Upper lobe of left lung (tissue), 6 donors: ENCODE results near the gene CTU2. TPM values are rescaled to one million over a fixed set of nuclear protein-coding genes. Genes with fewer than 3 reads are reported as not detected.

ENCODE experiments used
- ATAC-seq, 2 donors: fragments of 200-7000 bp; cut with Tn5 transposase; one replicate each; pipeline ENCODE4 v1.9.1; 2022; ENCODE audit warnings: mild to moderate bottlenecking in 2 of 2, moderate library complexity in 2 of 2; ENCODE audit not compliant: low FRiP score in 2 of 2
- DNase-seq, 2 donors: peaks; one replicate each; pipeline ENCODE4 v3.0.0-alpha.2; 2019 to 2020
- H3K27ac ChIP-seq, 4 donors: fragments of 200-600 bp; sonication (generic); one replicate each; pipeline ENCODE4 v1.5.1; 2016 to 2019
- H3K27me3 ChIP-seq, 4 donors: fragments of 200-600 bp; sonication (generic); one replicate each; pipeline ENCODE4 v1.5.1; 2017 to 2019
- H3K36me3 ChIP-seq, 4 donors: fragments of 200-600 bp; sonication (generic); one replicate each; pipeline ENCODE4 v1.5.1; 2016 to 2019
- H3K4me1 ChIP-seq, 4 donors: fragments of 200-600 bp; sonication (generic); one replicate each; pipeline ENCODE4 v1.5.1; 2018 to 2019
- H3K4me3 ChIP-seq, 4 donors: fragments of 200-600 bp; sonication (generic); one replicate each; pipeline ENCODE4 v1.5.1; 2017 to 2019; ENCODE audit warnings: mild to moderate bottlenecking in 2 of 4, moderate library complexity in 1 of 4
- H3K9me3 ChIP-seq, 4 donors: fragments of 200-600 bp; sonication (generic); one replicate each; pipeline ENCODE4 v1.5.1; 2018 to 2019
- EP300 ChIP-seq, 4 donors: sonication (generic); formaldehyde crosslinking; IDR thresholded peaks; one replicate each; pipeline ENCODE4 v1.5.1; 2017; ENCODE audit warnings: antibody characterized with exemption in 4 of 4, control low read depth in 2 of 4
- POLR2A ChIP-seq, 4 donors: fragments of 450-650 bp; IDR thresholded peaks; one replicate each; pipeline ENCODE4 v1.5.1; 2016 to 2017; ENCODE audit warnings: antibody characterized with exemption in 4 of 4, mild to moderate bottlenecking in 2 of 4
- POLR2AphosphoS5 ChIP-seq, 2 donors: sonication (generic); formaldehyde crosslinking; IDR thresholded peaks; one replicate each; pipeline ENCODE4 v1.5.1; 2017; ENCODE audit warnings: antibody characterized with exemption in 2 of 2
- WGBS, 2 donors: methylation state at CpG; one replicate each; pipeline ENCODE4 v1.1.5; 2017 to 2018; 5-methylcytosine and 5-hydroxymethylcytosine counted together
- total RNA-seq, 6 donors: library from RNA; depleted of rRNA in 4 of 6; stranded (reverse); fragments of >200 nt in 4 of 6; gene quantifications; one replicate each; pipeline versions ENCODE4 v1.1.0 to v1.2.1, GENCODE V29; 2016 to 2021
- TF ChIP-seq, protein P1 (sequence below), 6 experiments: fragments of 450-650 bp in 4 of 6; fragments of 200-600 bp in 2 of 6; sonication (generic) in 2 of 6; IDR thresholded peaks; one replicate each; pipeline ENCODE4 v1.5.1; 2016 to 2019; ENCODE audit warnings: antibody characterized with exemption in 6 of 6
- donor health status: DM: no; HTN: no; CAD: no; lungs with moderate emphysema.
- donor health status: DM: no; HTN: yes; CAD: no; lungs with severe emphysema.

CTU2 gene
- total RNA-seq, 6 donors from 2014 or later, result 9.4 to 31.4 (median 20.6) TPM

DNA sequence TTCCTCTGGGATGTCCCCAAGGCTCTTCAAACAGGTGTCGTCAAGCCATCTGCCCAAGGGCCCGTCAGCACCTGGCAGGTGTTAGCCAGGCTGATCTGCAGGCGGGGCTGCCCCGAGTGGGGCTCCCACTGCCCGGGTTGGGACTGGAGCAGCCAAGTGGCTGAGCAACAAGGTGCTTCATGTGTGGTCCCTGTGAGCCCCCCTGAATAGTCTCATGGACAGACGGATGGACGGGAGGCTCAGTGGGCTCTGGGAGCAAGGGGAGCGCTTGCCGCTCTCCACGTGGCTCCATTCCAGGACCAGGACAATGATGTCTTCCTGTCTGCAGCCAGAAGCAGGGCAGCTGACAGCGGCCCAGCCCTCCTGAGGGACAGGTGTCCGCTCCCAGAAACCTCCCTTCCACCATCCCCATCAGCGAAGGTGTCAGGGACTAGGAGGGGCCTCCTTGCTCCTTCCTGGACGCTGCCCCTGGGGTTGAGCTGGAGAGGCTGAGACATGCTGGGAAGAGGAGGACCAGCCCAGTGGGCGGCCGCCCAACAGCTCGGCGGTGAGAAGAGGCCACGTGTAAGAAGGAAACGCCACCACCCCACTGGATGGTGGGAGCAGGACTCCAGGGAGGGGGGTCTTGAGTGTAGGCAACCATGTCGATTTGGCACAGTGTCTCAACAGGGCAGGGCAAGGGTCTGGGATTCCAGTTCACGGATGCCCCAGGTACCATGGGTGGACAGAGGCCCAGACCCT, 29.6 kb upstream of the CTU2 start:
- Histone ChIP-seq H3K9me3 (no peaks in the 10 kb centered on the region), H3K27ac (no peak overlapping the region), H3K4me1 (peaks cover 2 to 11% (median 6%) of the 10 kb centered on the region in 4 donors), H3K36me3 (peaks cover 0 to 3% (median 0%) of the 10 kb centered on the region in 4 donors), H3K4me3 (no peak overlapping the region), H3K27me3 (peaks cover 0 to 8% (median 0%) of the 10 kb centered on the region in 4 donors)
- WGBS, 2 donors, result 52 to 82% methylated on average over 8 to 22 of the region's 22 CpGs
- ATAC-seq, result no peak
- TF ChIP-seq, protein P1, sequence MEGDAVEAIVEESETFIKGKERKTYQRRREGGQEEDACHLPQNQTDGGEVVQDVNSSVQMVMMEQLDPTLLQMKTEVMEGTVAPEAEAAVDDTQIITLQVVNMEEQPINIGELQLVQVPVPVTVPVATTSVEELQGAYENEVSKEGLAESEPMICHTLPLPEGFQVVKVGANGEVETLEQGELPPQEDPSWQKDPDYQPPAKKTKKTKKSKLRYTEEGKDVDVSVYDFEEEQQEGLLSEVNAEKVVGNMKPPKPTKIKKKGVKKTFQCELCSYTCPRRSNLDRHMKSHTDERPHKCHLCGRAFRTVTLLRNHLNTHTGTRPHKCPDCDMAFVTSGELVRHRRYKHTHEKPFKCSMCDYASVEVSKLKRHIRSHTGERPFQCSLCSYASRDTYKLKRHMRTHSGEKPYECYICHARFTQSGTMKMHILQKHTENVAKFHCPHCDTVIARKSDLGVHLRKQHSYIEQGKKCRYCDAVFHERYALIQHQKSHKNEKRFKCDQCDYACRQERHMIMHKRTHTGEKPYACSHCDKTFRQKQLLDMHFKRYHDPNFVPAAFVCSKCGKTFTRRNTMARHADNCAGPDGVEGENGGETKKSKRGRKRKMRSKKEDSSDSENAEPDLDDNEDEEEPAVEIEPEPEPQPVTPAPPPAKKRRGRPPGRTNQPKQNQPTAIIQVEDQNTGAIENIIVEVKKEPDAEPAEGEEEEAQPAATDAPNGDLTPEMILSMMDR (IDR thresholded peaks at IDR 0.05), result no peak
- TF ChIP-seq POLR2A (IDR thresholded peaks at IDR 0.05), result no peak
- no peak for TF ChIP-seq POLR2AphosphoS5 (IDR thresholded peaks at IDR 0.05)
- no peak for TF ChIP-seq EP300 (IDR thresholded peaks at IDR 0.05)
- DNase-seq, result no peak

DNA sequence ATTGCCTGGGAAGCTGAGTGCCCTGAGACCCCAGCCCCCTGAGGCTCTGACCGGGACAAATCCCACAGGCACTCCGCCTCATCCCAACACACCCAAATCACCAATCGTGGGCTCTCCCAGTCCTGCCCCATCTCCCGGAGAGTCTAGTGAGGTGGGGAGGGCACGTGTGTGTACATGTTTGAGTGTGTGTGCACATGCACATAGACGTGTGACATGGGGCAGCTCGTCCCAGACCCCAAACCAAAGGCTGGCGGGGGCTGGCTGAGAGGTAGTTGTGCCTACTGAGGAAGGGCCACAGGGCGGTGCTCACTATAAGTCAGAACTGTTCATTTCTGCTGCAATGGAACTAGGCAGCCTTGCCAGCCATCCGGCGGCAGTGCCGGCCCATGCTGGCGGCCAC, 28.6 kb upstream of the CTU2 start:
- Histone ChIP-seq H3K4me1 (peaks cover 2 to 20% (median 12%) of the 10 kb centered on the region in 4 donors), H3K27ac (no peak overlapping the region), H3K27me3 (peaks cover 0 to 8% (median 0%) of the 10 kb centered on the region in 4 donors), H3K36me3 (peaks cover 0 to 3% (median 0%) of the 10 kb centered on the region in 4 donors), H3K9me3 (no peaks in the 10 kb centered on the region), H3K4me3 (no peak overlapping the region)
- ATAC-seq (no peak), DNase-seq (no peak)
- 73 to 79% methylated on average over 8 to 12 of the region's 13 CpGs for WGBS, 2 donors
- TF ChIP-seq, protein P1 (IDR thresholded peaks at IDR 0.05), result no peak
- no peak for TF ChIP-seq EP300 (IDR thresholded peaks at IDR 0.05)
- no peak for TF ChIP-seq POLR2AphosphoS5 (IDR thresholded peaks at IDR 0.05)
- no peak for TF ChIP-seq POLR2A (IDR thresholded peaks at IDR 0.05)

DNA sequence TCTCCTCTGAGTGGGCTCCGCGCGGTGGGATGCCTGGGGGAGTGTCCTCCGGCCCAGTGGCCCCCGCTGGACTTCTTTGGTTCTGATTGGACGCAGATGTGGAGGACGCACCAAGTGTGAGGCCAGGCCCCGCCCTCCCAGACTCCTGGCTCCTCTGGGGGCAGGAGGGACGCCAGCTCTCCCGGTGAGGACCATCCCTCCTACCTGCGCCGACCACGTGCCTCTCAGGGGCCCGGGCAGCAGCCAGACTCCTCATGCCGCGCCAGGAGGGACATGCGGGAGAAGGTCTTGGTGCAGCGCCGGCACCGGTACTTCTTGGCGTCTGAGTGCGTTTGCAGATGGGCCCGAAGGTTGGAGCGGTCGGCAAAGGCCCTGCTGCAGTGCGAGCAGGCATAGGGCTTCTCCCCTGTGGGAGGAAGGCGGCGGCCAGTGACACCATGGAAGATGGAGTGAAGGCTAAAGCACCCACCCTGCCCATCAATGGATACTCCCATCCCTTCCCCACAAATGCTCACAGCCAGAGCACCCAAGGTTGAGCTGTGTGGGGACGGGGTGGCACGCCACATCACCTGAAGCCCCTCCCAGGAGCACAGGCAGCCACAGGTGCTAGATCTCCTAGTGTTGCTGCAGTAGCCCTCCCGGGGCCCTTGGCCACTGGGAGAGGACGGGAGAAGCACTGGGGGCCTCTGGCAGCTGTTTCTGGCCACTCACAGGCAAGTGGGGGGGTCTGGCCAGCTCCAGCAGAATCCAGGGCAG, 27.9 kb upstream of the CTU2 start:
- ATAC-seq (no peak), DNase-seq (peak in 1 of 2 donors; percentile 79)
- no peak overlapping the region for H3K4me3 ChIP-seq
- no peak overlapping the region for H3K27ac ChIP-seq
- H3K27me3 ChIP-seq, result peaks cover 0 to 8% (median 0%) of the 10 kb centered on the region in 4 donors
- H3K4me1 ChIP-seq, result peaks cover 2 to 20% (median 12%) of the 10 kb centered on the region in 4 donors
- no peaks in the 10 kb centered on the region for H3K9me3 ChIP-seq
- H3K36me3 ChIP-seq, result peaks cover 0 to 3% (median 0%) of the 10 kb centered on the region in 4 donors
- TF ChIP-seq, protein P1 (IDR thresholded peaks at IDR 0.05), result no peak
- TF ChIP-seq POLR2AphosphoS5 (IDR thresholded peaks at IDR 0.05) (no peak), POLR2A (IDR thresholded peaks at IDR 0.05) (no peak), EP300 (IDR thresholded peaks at IDR 0.05) (no peak)
- 45 to 59% methylated on average over 8 to 31 of the region's 32 CpGs for WGBS, 2 donors

DNA sequence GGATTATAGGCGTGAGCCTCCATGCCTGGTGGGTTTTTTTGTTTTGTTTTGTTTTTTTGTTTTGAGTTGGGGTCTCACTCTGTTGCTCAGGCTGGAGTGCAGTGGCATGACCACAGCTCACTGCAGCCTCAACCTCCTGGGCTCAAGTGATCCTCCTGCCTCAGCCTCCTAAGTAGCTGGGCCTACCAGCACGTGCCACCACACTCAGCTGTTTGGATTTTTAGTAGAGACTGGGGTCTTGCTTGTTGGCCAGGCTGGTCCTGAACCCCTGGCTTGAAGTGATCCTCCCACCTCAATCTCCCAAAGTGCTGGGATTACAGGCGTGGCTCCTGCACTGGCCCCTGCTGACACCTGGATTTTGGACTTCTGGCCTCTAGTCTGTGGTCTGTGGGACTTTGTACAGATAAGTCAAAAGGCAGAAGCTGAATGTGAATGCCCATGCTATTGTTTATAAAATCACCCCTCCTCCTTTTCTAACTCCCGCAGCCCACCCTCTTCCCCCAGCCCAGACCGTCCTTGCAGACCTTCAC, 25.7 kb upstream of the CTU2 start:
- DNase-seq (no peak), ATAC-seq (no peak)
- Histone ChIP-seq H3K9me3 (no peaks in the 10 kb centered on the region), H3K4me1 (peaks cover 8 to 34% (median 22%) of the 10 kb centered on the region in 4 donors), H3K36me3 (peaks cover 0 to 3% (median 0%) of the 10 kb centered on the region in 4 donors), H3K27ac (peak overlapping the region in 1 of 4 donors; percentile 65), H3K4me3 (no peak overlapping the region), H3K27me3 (peaks cover 0 to 8% (median 1%) of the 10 kb centered on the region in 4 donors)
- WGBS, 2 donors, result 87 to 90% methylated on average over 4 to 5 of the region's 5 CpGs
- TF ChIP-seq EP300 (IDR thresholded peaks at IDR 0.05) (no peak), POLR2A (IDR thresholded peaks at IDR 0.05) (no peak), POLR2AphosphoS5 (IDR thresholded peaks at IDR 0.05) (no peak)
- TF ChIP-seq, protein P1 (IDR thresholded peaks at IDR 0.05), result no peak
